H1 (cell line): ENCODE measurements around the gene ADAMTS14. TPM values are rescaled to one million over a fixed set of nuclear protein-coding genes. Genes with fewer than 3 reads are reported as not detected.

Experiments
- BRCA1 ChIP-seq: IDR thresholded peaks from 2 replicates; pipeline ENCODE4 v1.6.1; 2012; ENCODE audit warnings: low read depth, low read length, improper control_type of control experiment
- CHD7 ChIP-seq: fragments of 300-600 bp; sonication (generic); IDR thresholded peaks from 2 replicates; pipeline ENCODE4 v1.7.1; 2012; ENCODE audit warnings: low read length, moderate library complexity, mild to moderate bottlenecking, inconsistent platforms; ENCODE audit not compliant: insufficient replicate concordance
- NANOG ChIP-seq: IDR thresholded peaks from 2 replicates; pipeline ENCODE4 v1.6.1; 2011; ENCODE audit warnings: low read length, low read depth, mild to moderate bottlenecking, inconsistent platforms; ENCODE audit not compliant: insufficient read depth, poor library complexity, severe bottlenecking
- SP4 ChIP-seq: IDR thresholded peaks from 2 replicates; pipeline ENCODE4 v1.6.1; 2012; ENCODE audit warnings: low read length, inconsistent platforms
- polyA plus RNA-seq, 7 experiments: library from polyadenylated mRNA; depleted of rRNA in 3 of 7; stranded (reverse) in 5 of 7; unstranded in 2 of 7; fragments of >200 nt in 5 of 7; fragments of 200-250 nt in 2 of 7; gene quantifications; 1 replicate in 5 of 7; 2 replicates in 1 of 7; 4 replicates in 1 of 7; pipeline versions ENCODE4 v1.2.1 to v1.2.3, GENCODE V29; 2011 to 2013; ENCODE audit warnings: missing spikeins in 2 of 7, mixed read lengths in 2 of 7
- total RNA-seq: library from RNA; stranded (reverse); fragmentation: NEBNext Ultra II Directional; extraction: Animal tissue kit (Norgen Biotek cat#: 25700); gene quantifications from 2 replicates; pipeline ENCODE4 v1.2.1, GENCODE V29; 2021
- TF ChIP-seq, protein P1 (sequence below), 3 experiments: IDR thresholded peaks; 1 replicate in 2 of 3; 2 replicates in 1 of 3; pipeline versions ENCODE4 v1.5.1 to v1.6.1; 2011; ENCODE audit warnings: low read length in 3 of 3, mild to moderate bottlenecking in 3 of 3, inconsistent platforms in 2 of 3, low read depth in 1 of 3, moderate library complexity in 1 of 3; ENCODE audit not compliant: insufficient read depth in 1 of 3; ENCODE audit errors: control extremely low read depth in 1 of 3

The ADAMTS14 gene
- total and polyA plus RNA-seq, 2 of the 8 experiments (the other 6 are each of a cell fraction or from before 2014, with no cell fraction given) = 2.0 to 2.3 TPM

GRCh38 chr10:70678757-70679489, 6.6 kb downstream of the ADAMTS14 start (continued):
- TF ChIP-seq, protein P1, sequence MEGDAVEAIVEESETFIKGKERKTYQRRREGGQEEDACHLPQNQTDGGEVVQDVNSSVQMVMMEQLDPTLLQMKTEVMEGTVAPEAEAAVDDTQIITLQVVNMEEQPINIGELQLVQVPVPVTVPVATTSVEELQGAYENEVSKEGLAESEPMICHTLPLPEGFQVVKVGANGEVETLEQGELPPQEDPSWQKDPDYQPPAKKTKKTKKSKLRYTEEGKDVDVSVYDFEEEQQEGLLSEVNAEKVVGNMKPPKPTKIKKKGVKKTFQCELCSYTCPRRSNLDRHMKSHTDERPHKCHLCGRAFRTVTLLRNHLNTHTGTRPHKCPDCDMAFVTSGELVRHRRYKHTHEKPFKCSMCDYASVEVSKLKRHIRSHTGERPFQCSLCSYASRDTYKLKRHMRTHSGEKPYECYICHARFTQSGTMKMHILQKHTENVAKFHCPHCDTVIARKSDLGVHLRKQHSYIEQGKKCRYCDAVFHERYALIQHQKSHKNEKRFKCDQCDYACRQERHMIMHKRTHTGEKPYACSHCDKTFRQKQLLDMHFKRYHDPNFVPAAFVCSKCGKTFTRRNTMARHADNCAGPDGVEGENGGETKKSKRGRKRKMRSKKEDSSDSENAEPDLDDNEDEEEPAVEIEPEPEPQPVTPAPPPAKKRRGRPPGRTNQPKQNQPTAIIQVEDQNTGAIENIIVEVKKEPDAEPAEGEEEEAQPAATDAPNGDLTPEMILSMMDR (IDR thresholded peaks at IDR 0.05; ENCODE audit: control extremely low read depth in 1 of 3, insufficient read depth in 1 of 3, low read depth in 1 of 3, low read length in 3 of 3) = no peak
- TF ChIP-seq NANOG (no peak), BRCA1 (no peak), SP4 (no peak), CHD7 (no peak)
